ENCODE results near the gene PLPPR3.

The PLPPR3 gene

GRCh38 chr19:763869-764268 is 57.9 kb downstream of the PLPPR3 start:
- Histone ChIP-seq H3K36me3 (ENCODE audit: low read depth) (peaks cover 53% of the 10 kb centered on the region), H3K4me3 (ENCODE audit: severe bottlenecking) (no peak overlapping the region), H3K9me3 (ENCODE audit: severe bottlenecking) (no peaks in the 10 kb centered on the region), H3K4me1 (ENCODE audit: insufficient read depth, poor library complexity, severe bottlenecking) (no peaks in the 10 kb centered on the region), H3K27me3 (ENCODE audit: insufficient read depth, poor library complexity, severe bottlenecking) (no peaks in the 10 kb centered on the region), H3K27ac (ENCODE audit: poor library complexity, severe bottlenecking) (no peak overlapping the region)
- TF ChIP-seq, protein P1, sequence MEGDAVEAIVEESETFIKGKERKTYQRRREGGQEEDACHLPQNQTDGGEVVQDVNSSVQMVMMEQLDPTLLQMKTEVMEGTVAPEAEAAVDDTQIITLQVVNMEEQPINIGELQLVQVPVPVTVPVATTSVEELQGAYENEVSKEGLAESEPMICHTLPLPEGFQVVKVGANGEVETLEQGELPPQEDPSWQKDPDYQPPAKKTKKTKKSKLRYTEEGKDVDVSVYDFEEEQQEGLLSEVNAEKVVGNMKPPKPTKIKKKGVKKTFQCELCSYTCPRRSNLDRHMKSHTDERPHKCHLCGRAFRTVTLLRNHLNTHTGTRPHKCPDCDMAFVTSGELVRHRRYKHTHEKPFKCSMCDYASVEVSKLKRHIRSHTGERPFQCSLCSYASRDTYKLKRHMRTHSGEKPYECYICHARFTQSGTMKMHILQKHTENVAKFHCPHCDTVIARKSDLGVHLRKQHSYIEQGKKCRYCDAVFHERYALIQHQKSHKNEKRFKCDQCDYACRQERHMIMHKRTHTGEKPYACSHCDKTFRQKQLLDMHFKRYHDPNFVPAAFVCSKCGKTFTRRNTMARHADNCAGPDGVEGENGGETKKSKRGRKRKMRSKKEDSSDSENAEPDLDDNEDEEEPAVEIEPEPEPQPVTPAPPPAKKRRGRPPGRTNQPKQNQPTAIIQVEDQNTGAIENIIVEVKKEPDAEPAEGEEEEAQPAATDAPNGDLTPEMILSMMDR (IDR thresholded peaks at IDR 0.05; ENCODE audit: poor library complexity, severe bottlenecking), result no peak
- ATAC-seq (ENCODE audit: low read depth), result no peak
- no peak for DNase-seq (ENCODE audit: low spot score)

GRCh38 chr19:763181-763580 is 58.6 kb downstream of the PLPPR3 start:
- Histone ChIP-seq H3K9me3 (ENCODE audit: severe bottlenecking) (no peaks in the 10 kb centered on the region), H3K36me3 (ENCODE audit: low read depth) (peaks cover 60% of the 10 kb centered on the region), H3K4me3 (ENCODE audit: severe bottlenecking) (no peak overlapping the region), H3K27me3 (ENCODE audit: insufficient read depth, poor library complexity, severe bottlenecking) (no peaks in the 10 kb centered on the region), H3K27ac (ENCODE audit: poor library complexity, severe bottlenecking) (no peak overlapping the region), H3K4me1 (ENCODE audit: insufficient read depth, poor library complexity, severe bottlenecking) (no peaks in the 10 kb centered on the region)
- TF ChIP-seq, protein P1 (IDR thresholded peaks at IDR 0.05; ENCODE audit: poor library complexity, severe bottlenecking), result no peak
- no peak for ATAC-seq (ENCODE audit: low read depth)
- no peak for DNase-seq (ENCODE audit: low spot score)
